NCI-H748 (cell line): ENCODE measurements around the gene KHDRBS1.
"Not testable (repeated sequence)": the region's sequence is repeated elsewhere in the genome, so short reads cannot be mapped to it uniquely, and the experiment has no call there.

Experiments
- DNase-seq: peaks from one replicate; lab custom pipeline; 2025; ENCODE audit not compliant: unreplicated experiment; lab: John Stamatoyannopoulos, UW

Gene KHDRBS1

GRCh38 chr1:32063261-32063681, 49.6 kb downstream of the KHDRBS1 start:
- no peak for DNase-seq

GRCh38 chr1:32065613-32066488, 52.2 kb downstream of the KHDRBS1 start:
- not testable (repeated sequence) for DNase-seq

DNA sequence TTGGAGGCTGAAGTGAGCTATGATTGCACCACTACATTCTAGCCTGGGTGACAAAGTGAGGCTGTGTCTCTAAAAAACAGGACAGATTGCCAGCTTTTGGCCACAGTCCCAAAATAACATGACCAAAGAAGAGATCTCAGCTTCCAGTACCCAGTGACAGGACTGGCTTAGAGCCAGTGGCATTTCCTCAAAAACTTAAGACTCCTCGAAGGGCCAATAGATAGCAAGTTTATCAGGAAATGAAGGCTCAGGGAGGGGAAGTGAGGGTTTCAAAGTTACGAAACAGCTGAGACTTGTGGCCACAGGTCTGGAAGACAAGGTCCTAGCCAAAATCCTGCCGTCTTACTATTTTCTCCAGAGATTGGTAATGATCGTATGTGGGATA, 52.8 kb downstream of the KHDRBS1 start:
- DNase-seq: no peak

DNA sequence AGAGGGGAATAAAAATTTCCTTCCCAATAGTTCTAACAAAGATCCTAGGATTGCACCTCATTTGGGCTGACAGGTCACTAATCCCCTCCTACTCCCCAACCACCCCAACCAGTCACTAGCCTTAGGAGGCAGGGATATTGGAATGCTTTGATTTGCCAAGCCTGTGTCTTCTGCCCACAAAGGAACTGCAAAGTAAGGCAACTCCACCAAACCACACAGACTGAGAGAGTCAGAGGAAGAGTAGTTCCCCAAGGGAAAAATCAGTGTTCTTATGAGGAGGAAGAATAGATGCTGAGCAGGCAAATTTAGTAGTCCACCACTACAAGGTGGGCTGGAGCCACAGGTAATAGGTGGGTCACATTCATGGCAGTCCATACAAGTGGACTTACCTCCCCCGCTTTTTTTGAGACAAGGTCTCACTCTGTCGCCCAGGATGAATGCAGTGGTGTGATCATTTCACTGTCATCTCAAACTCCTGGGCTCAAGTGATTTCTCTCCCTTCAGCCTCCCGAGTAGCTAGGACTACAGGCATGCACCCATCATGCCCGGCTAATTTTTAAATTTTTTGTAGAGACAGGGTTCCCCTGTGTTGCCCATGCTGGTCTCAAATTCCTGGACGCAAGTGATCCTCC, 55.4 kb downstream of the KHDRBS1 start:
- no peak for DNase-seq

- no peak for DNase-seq
These were observed 58.3 kb downstream of the KHDRBS1 start for GRCh38 chr1:32071758-32072621.

GRCh38 chr1:32072622-32073298, 59.1 kb downstream of the KHDRBS1 start, which contains the start of gene TMEM39B:
TMEM39B (plus strand) TSS chr1:32072939; CDS start chr1:32073048, 109 bp downstream.
- peak; percentile 97 for DNase-seq

- peak; percentile 86 for DNase-seq
These were observed 59.9 kb downstream of the KHDRBS1 start for GRCh38 chr1:32073299-32074229.

DNA sequence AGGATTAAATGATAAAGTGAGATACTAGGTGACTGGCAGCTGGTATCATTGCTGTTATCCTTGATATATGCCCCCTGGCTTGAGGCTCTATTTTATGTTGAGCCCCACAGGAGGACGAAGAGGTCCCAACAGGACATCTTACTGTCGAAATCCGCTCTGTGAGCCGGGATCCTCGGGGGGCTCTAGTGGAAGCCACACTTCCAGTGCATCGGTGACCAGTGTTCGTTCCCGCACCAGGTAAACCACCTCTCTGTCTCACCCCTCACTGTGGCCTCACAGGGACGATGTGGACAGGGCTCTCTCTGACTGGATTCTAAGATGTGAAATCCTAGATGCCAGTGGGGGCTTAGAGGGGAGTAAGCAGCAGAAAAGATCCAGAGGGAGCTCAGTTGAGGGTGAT, 61.2 kb downstream of the KHDRBS1 start:
- DNase-seq: no peak

DNA sequence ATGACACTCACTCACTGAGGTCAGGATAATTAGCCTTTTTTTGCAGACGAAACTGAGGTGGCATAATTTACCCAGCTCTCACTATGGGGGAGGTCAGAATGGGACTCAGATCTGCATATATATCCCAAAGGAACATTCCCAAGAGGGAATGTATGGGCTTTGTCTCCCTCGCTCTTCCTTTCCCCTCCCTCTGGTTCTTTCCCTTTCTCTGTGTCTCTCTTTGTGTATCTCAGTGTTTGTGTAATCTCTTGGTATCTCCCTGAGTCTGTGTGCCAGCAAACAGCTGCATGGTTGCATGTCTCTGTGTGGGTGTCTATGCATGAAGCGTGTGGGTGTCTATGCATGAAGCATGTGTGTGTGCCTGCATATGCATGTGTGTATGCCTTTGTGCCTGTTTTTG, 63.8 kb downstream of the KHDRBS1 start:
- DNase-seq: no peak

DNA sequence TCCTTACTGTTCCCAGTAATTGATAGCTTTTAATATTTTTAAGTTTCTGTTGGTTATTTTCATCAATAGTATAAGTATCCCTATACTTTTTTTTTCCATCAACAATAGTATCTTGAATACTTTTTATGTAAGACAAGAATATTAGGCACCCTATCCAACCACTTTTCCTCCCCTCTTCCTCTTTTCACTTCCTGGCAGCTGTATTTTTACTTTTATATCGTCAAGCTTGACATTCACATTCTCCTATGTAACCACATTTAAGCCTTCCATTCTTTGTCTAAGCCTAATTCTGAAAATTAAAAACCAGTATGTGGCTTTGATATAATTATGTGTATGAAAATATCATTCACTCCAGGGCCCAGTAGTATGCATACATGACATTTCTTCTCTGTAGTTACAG, 68.4 kb downstream of the KHDRBS1 start:
- DNase-seq: no peak

- DNase-seq: not testable (repeated sequence)
These were observed 72.7 kb downstream of the KHDRBS1 start for GRCh38 chr1:32086381-32086780.

DNA sequence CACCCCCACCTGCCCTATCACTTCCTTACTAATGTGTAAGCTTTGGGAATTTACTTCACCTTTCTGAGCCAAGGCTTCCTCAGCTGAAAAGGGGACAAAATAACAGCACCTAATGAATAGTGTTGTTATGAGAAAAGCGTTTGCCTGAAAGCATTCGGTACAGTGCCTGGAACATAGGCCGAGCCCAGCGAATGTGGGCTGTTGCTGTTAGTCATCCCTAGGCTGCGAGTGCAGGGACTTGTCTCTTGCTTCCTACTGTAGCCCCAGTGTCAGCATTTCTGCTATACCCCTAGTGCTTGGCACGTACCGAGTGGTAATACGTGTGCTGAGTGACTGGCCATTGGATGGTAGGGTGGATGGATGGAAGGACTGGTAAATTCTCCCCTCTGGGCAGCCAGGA, 77.5 kb downstream of the KHDRBS1 start:
- DNase-seq: no peak

- no peak for DNase-seq
These were observed 77.9 kb downstream of the KHDRBS1 start for GRCh38 chr1:32091591-32091990.
